ENCODE data around the gene RFX6. TPM values are rescaled to one million over a fixed set of nuclear protein-coding genes. Genes with fewer than 3 reads are reported as not detected.
"Not testable (repeated sequence)": the region's sequence is repeated elsewhere in the genome, so short reads cannot be mapped to it uniquely, and the experiment has no call there.

The RFX6 gene
- total and polyA plus RNA-seq, 2 donors (not counting 1 experiment from before 2014, with no cell fraction given), result not detected

DNA sequence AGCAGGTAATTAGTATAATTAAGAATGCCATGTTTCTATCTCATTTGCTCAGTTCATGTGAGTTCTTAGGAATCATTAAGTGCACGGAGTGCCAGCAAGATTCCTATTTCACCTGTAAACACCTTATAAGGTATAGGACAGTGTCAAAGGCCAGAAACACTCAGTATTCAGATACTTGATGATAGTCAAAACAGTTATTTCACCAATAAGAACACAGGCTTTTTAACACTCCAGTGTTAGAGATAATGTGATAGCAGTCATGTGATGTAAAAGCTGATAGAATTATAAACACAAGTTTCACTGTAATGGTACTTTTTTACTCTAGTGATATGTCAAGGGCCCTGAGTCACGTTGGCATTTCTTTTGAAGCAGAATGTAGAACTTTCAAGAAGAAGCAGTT is 48.1 kb upstream of the RFX6 start, which contains the start of gene GPRC6A:
TSS of gene GPRC6A (minus strand) at position 101 of the 400 bp plus-strand sequence. CDS start at position 31, 70 bp downstream.
- Histone ChIP-seq H3K27ac (ENCODE audit: insufficient read depth, low read length) (no peak within 1 kb of the TSS), H3K36me3 (ENCODE audit: control insufficient read depth, insufficient read depth, low read length) (no peaks in the 10 kb centered on the region), H3K9ac (ENCODE audit: insufficient read depth, low read length) (no peak within 1 kb of the TSS), H4K20me1 (ENCODE audit: control insufficient read depth, extremely low read depth, insufficient read depth, low read length) (no peaks in the 10 kb centered on the region), H3K4me2 (ENCODE audit: extremely low read depth, insufficient read depth, low read length) (no peak within 1 kb of the TSS), H3K9me3 (ENCODE audit: control insufficient read depth, insufficient read depth, low read depth, low read length) (no peaks in the 10 kb centered on the region), H3K79me2 (ENCODE audit: control insufficient read depth, insufficient read depth, low read length) (no peaks in the 10 kb centered on the region), H3K4me1 (ENCODE audit: control insufficient read depth, extremely low read depth, insufficient read depth, low read length) (no peaks in the 10 kb centered on the region), H2AFZ (ENCODE audit: low read length) (no peak within 1 kb of the TSS), H3K4me3 (replicated peaks in 1 of 4; ENCODE audit: control extremely low read depth in 1 of 4, insufficient read depth in 1 of 4, low read depth in 3 of 4, low read length in 4 of 4) (no peak within 1 kb of the TSS), H3K27me3 (ENCODE audit: control insufficient read depth, insufficient read depth, low read length) (no peaks in the 10 kb centered on the region)
- no peak for DNase-seq (ENCODE audit: low read depth in 2 of 2)
- no peak for TF ChIP-seq EZH2 (IDR thresholded peaks at IDR 0.05; ENCODE audit: low read length, missing control alignments)
- TF ChIP-seq, protein P1, sequence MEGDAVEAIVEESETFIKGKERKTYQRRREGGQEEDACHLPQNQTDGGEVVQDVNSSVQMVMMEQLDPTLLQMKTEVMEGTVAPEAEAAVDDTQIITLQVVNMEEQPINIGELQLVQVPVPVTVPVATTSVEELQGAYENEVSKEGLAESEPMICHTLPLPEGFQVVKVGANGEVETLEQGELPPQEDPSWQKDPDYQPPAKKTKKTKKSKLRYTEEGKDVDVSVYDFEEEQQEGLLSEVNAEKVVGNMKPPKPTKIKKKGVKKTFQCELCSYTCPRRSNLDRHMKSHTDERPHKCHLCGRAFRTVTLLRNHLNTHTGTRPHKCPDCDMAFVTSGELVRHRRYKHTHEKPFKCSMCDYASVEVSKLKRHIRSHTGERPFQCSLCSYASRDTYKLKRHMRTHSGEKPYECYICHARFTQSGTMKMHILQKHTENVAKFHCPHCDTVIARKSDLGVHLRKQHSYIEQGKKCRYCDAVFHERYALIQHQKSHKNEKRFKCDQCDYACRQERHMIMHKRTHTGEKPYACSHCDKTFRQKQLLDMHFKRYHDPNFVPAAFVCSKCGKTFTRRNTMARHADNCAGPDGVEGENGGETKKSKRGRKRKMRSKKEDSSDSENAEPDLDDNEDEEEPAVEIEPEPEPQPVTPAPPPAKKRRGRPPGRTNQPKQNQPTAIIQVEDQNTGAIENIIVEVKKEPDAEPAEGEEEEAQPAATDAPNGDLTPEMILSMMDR (conservative IDR thresholded peaks at IDR 0.05 in 1 of 2, IDR thresholded peaks at IDR 0.05 in 1 of 2; ENCODE audit: low read depth in 1 of 2, low read length in 2 of 2), result no peak

DNA sequence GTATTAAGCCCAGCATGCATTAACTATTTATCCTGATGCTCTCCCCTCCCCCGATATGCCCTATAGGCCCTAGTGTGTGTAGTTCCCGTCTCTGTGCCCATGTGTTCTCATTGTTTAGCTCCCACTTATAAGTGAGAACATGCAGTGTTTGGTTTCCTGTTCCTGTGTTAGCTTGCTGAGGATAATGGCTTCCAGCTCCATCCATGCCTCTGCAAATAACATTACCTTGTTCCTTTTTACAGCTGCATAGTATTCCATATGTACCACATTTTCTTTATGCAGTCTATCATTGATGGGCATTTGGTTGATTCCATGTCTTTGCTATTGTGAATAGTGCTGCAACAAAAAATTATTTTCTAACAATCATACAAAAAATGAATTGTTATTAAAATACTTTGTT is 42.5 kb upstream of the RFX6 start:
- H3K4me2 ChIP-seq (ENCODE audit: extremely low read depth, insufficient read depth, low read length); DNase-seq (ENCODE audit: low read depth in 2 of 2); H3K9ac ChIP-seq (ENCODE audit: insufficient read depth, low read length); H2AFZ ChIP-seq (ENCODE audit: low read length); H3K4me3 ChIP-seq (replicated peaks in 1 of 4; ENCODE audit: control extremely low read depth in 1 of 4, insufficient read depth in 1 of 4, low read depth in 3 of 4, low read length in 4 of 4); H3K9me3 ChIP-seq (ENCODE audit: control insufficient read depth, insufficient read depth, low read depth, low read length); H3K4me1 ChIP-seq (ENCODE audit: control insufficient read depth, extremely low read depth, insufficient read depth, low read length); H4K20me1 ChIP-seq (ENCODE audit: control insufficient read depth, extremely low read depth, insufficient read depth, low read length); H3K36me3 ChIP-seq (ENCODE audit: control insufficient read depth, insufficient read depth, low read length); H3K27ac ChIP-seq (ENCODE audit: insufficient read depth, low read length); H3K27me3 ChIP-seq (ENCODE audit: control insufficient read depth, insufficient read depth, low read length); H3K79me2 ChIP-seq (ENCODE audit: control insufficient read depth, insufficient read depth, low read length): not testable (repeated sequence)

DNA sequence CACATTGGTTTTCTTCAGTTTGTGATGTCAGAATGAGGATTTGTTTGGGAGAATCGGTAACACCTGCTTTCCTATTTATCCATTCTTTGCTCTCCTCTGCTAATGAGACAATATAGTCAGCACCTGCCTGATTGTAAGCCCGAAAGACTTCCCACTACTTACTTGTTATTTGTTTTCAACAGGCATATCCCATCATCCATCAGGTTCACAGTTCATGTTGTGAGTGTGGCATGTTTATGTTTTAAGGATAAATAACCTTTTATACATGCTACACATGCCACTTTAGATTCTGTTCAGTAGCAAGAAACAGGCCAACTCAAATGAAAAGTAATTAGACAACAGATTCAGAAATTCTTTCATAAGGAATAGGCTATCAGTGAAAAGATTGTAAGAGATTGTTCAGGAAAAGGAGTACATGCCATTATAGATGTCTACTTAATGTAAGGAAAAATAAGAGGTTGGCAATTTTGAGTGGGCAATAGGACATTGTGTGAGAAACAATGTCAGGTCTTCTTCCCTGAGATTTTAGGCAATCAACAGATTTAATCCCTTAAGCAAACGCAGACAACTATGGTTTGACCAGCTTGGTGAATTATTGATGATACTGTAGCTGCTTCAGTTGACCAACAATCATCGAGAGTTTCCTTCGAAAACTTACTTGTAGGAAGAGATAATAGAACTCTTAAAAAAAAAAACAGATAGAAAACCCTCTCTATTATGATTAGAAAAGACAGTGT is 40.3 kb upstream of the RFX6 start:
- H3K27ac ChIP-seq (ENCODE audit: insufficient read depth, low read length), result no peak overlapping the region
- no peak overlapping the region for H2AFZ ChIP-seq (ENCODE audit: low read length)
- DNase-seq (ENCODE audit: low read depth in 2 of 2), result no peak
- H3K36me3 ChIP-seq (ENCODE audit: control insufficient read depth, insufficient read depth, low read length), result no peaks in the 10 kb centered on the region
- no peak overlapping the region for H3K9ac ChIP-seq (ENCODE audit: insufficient read depth, low read length)
- H3K9me3 ChIP-seq (ENCODE audit: control insufficient read depth, insufficient read depth, low read depth, low read length), result no peaks in the 10 kb centered on the region
- H3K79me2 ChIP-seq (ENCODE audit: control insufficient read depth, insufficient read depth, low read length), result no peaks in the 10 kb centered on the region
- H3K4me2 ChIP-seq (ENCODE audit: extremely low read depth, insufficient read depth, low read length), result no peak overlapping the region
- no peaks in the 10 kb centered on the region for H3K4me1 ChIP-seq (ENCODE audit: control insufficient read depth, extremely low read depth, insufficient read depth, low read length)
- TF ChIP-seq, protein P1 (conservative IDR thresholded peaks at IDR 0.05 in 1 of 2, IDR thresholded peaks at IDR 0.05 in 1 of 2; ENCODE audit: low read depth in 1 of 2, low read length in 2 of 2), result no peak
- TF ChIP-seq EZH2 (IDR thresholded peaks at IDR 0.05; ENCODE audit: low read length, missing control alignments), result no peak
- no peaks in the 10 kb centered on the region for H4K20me1 ChIP-seq (ENCODE audit: control insufficient read depth, extremely low read depth, insufficient read depth, low read length)
- no peak overlapping the region for H3K4me3 ChIP-seq (replicated peaks in 1 of 4; ENCODE audit: control extremely low read depth in 1 of 4, insufficient read depth in 1 of 4, low read depth in 3 of 4, low read length in 4 of 4)
- H3K27me3 ChIP-seq (ENCODE audit: control insufficient read depth, insufficient read depth, low read length), result no peaks in the 10 kb centered on the region
